Cardiac muscle cell (in vitro differentiated cells and primary cell): ENCODE results near the gene CPA1. TPM values are rescaled to one million over a fixed set of nuclear protein-coding genes. Genes with fewer than 3 reads are reported as not detected.
A peak's percentile ranks its signal among the peaks of the same experiment; 100 is the strongest.

ENCODE experiments used
- DNase-seq, 2 donors: peaks; one replicate each; pipeline versions ENCODE4 v3.0.0 to v3.0.0-alpha.2; 2010 to 2017; ENCODE audit warnings: low read depth in 1 of 2, low spot score in 1 of 2
- H3K27ac ChIP-seq: fragments of 200-600 bp; sonication (generic); 2 replicates; pipeline ENCODE4 v1.5.1; 2016
- H3K27me3 ChIP-seq: fragments of 200-600 bp; sonication (generic); 2 replicates; pipeline ENCODE4 v1.6.0; 2016; ENCODE audit warnings: control low read depth
- H3K36me3 ChIP-seq: fragments of 200-600 bp; sonication (generic); 2 replicates; pipeline ENCODE4 v1.5.1; 2016; ENCODE audit warnings: control low read depth
- H3K4me1 ChIP-seq: fragments of 200-600 bp; sonication (generic); 2 replicates; pipeline ENCODE4 v1.8.1; 2017; ENCODE audit warnings: low read depth, mild to moderate bottlenecking, mixed run types
- H3K4me3 ChIP-seq: fragments of 200-600 bp; sonication (generic); 2 replicates; pipeline ENCODE4 v1.5.1; 2016; ENCODE audit warnings: mild to moderate bottlenecking
- H3K9me3 ChIP-seq: fragments of 200-600 bp; sonication (generic); 2 replicates; pipeline ENCODE4 v1.5.1; 2017; ENCODE audit warnings: low read depth, mild to moderate bottlenecking, control low read depth
- polyA plus RNA-seq: library from polyadenylated mRNA; unstranded; fragments of >200 nt; fragmentation: Nextera tagmentation; extraction: Ambion mirVana; gene quantifications from 2 replicates; pipeline ENCODE4 v1.2.1, GENCODE V29; 2016
- total RNA-seq: library from RNA; depleted of rRNA; stranded (reverse); fragments of >200 nt; gene quantifications from 2 replicates; pipeline ENCODE4 v1.2.3, GENCODE V29; 2016
- TF ChIP-seq, protein P1 (sequence below): IDR thresholded peaks from 2 replicates; pipeline ENCODE4 v1.5.1; 2012; ENCODE audit warnings: low read depth, mild to moderate bottlenecking, low read length

Gene CPA1
- total and polyA plus RNA-seq, 2 experiments from 2014 or later: 3.5 to 4.3 TPM

GRCh38 chr7:130426564-130426963, 46.3 kb downstream of the CPA1 start:
- TF ChIP-seq, protein P1, sequence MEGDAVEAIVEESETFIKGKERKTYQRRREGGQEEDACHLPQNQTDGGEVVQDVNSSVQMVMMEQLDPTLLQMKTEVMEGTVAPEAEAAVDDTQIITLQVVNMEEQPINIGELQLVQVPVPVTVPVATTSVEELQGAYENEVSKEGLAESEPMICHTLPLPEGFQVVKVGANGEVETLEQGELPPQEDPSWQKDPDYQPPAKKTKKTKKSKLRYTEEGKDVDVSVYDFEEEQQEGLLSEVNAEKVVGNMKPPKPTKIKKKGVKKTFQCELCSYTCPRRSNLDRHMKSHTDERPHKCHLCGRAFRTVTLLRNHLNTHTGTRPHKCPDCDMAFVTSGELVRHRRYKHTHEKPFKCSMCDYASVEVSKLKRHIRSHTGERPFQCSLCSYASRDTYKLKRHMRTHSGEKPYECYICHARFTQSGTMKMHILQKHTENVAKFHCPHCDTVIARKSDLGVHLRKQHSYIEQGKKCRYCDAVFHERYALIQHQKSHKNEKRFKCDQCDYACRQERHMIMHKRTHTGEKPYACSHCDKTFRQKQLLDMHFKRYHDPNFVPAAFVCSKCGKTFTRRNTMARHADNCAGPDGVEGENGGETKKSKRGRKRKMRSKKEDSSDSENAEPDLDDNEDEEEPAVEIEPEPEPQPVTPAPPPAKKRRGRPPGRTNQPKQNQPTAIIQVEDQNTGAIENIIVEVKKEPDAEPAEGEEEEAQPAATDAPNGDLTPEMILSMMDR: no peak
- no peaks in the 10 kb centered on the region for H3K9me3 ChIP-seq
- H3K4me1 ChIP-seq: peaks cover 22% of the 10 kb centered on the region
- H3K27ac ChIP-seq: no peak overlapping the region
- no peak overlapping the region for H3K4me3 ChIP-seq
- no peak for DNase-seq
- no peaks in the 10 kb centered on the region for H3K36me3 ChIP-seq
- H3K27me3 ChIP-seq: no peaks in the 10 kb centered on the region

- Histone ChIP-seq H3K27me3 (no peaks in the 10 kb centered on the region), H3K36me3 (no peaks in the 10 kb centered on the region), H3K4me1 (peaks cover 27% of the 10 kb centered on the region), H3K27ac (no peak overlapping the region), H3K9me3 (no peaks in the 10 kb centered on the region), H3K4me3 (no peak overlapping the region)
- TF ChIP-seq, protein P1: no peak
- DNase-seq: no peak
These were observed 48.7 kb downstream of the CPA1 start for GRCh38 chr7:130429019-130429418.

GRCh38 chr7:130430115-130430514, 49.8 kb downstream of the CPA1 start:
- Histone ChIP-seq H3K27ac (no peak overlapping the region), H3K4me3 (no peak overlapping the region)

GRCh38 chr7:130430841-130431666, 50.8 kb downstream of the CPA1 start:
- peak overlapping the region; percentile 70 for H3K27ac ChIP-seq
- H3K4me3 ChIP-seq: no peak overlapping the region
- DNase-seq: peak in 1 of 2 donors; percentile 80
- TF ChIP-seq, protein P1: no peak
- no peaks in the 10 kb centered on the region for H3K9me3 ChIP-seq
- H3K36me3 ChIP-seq: no peaks in the 10 kb centered on the region
- H3K27me3 ChIP-seq: no peaks in the 10 kb centered on the region
- H3K4me1 ChIP-seq: peaks cover 27% of the 10 kb centered on the region

More at GRCh38 chr7:130430115-130430514, 49.8 kb downstream of the CPA1 start:
- no peaks in the 10 kb centered on the region for H3K36me3 ChIP-seq
- peaks cover 27% of the 10 kb centered on the region for H3K4me1 ChIP-seq
- no peaks in the 10 kb centered on the region for H3K9me3 ChIP-seq
- DNase-seq: no peak
- TF ChIP-seq, protein P1: no peak
- no peaks in the 10 kb centered on the region for H3K27me3 ChIP-seq

DNA sequence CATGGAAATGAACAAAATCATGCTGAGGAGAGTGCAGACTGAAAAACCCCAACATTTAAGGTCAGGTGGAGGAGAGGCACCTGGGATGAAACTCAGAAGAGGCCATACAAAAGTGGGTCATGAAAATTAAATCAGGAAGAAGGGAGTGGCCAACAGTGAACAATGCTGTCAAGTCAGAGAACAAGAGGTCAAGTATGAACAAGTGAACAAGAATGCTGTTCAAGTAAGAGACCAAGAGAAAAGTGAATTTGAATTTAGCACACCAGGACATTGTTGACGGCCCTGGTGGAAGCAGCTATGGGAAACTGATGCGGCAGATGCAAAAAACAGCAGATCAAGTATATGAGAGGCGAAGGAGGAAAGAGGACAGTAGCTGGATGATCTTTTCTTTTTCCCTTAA, 52.6 kb downstream of the CPA1 start:
- no peaks in the 10 kb centered on the region for H3K9me3 ChIP-seq

More for the DNA sequence above, 52.6 kb downstream of the CPA1 start:
- H3K27me3 ChIP-seq: no peaks in the 10 kb centered on the region
- H3K36me3 ChIP-seq: no peaks in the 10 kb centered on the region
- H3K4me1 ChIP-seq: peaks cover 27% of the 10 kb centered on the region
- no peak overlapping the region for H3K27ac ChIP-seq
- TF ChIP-seq, protein P1: no peak
- peak in 1 of 2 donors; percentile 52 for DNase-seq
- no peak overlapping the region for H3K4me3 ChIP-seq
